Calu3 (cell line): ENCODE measurements around the gene FBXW8. TPM values are rescaled to one million over a fixed set of nuclear protein-coding genes. Genes with fewer than 3 reads are reported as not detected.

Experiments used
- BruUV-seq: library from RNA; stranded (reverse); fragments of 400-500 nt; replicated peaks from 2 replicates; lab custom pipeline; 2021; lab: Mats Ljungman, UMichigan
- CTCF ChIA-PET: fragments of 300-600 bp; sonication (Branson Sonifier 250); formaldehyde crosslinking; loops from one replicate; lab custom pipeline; 2022; ENCODE audit warnings: antibody characterized with exemption; lab: Charles Lee
- DNase-seq: peaks from one replicate; pipeline ENCODE4 v3.0.0; 2022
- H3K27ac Mint-ChIP-seq: one replicate; pipeline ENCODE4 v1.8.0; 2022; ENCODE audit warnings: mixed read lengths; ENCODE audit not compliant: unreplicated experiment
- H3K27me3 Mint-ChIP-seq: one replicate; pipeline ENCODE4 v1.8.0; 2022; ENCODE audit warnings: mixed read lengths; ENCODE audit not compliant: unreplicated experiment
- H3K36me3 Mint-ChIP-seq: one replicate; pipeline ENCODE4 v1.8.0; 2022; ENCODE audit warnings: mild to moderate bottlenecking, moderate library complexity, mixed read lengths; ENCODE audit not compliant: insufficient read depth, unreplicated experiment
- H3K4me1 Mint-ChIP-seq: one replicate; pipeline ENCODE4 v1.8.0; 2022; ENCODE audit warnings: mild to moderate bottlenecking, low read depth, mixed read lengths; ENCODE audit not compliant: unreplicated experiment
- H3K4me3 Mint-ChIP-seq: one replicate; pipeline ENCODE4 v1.8.0; 2022; ENCODE audit warnings: mild to moderate bottlenecking, low read depth, moderate library complexity, mixed read lengths; ENCODE audit not compliant: unreplicated experiment
- H3K9me3 Mint-ChIP-seq: one replicate; pipeline ENCODE4 v1.8.0; 2022; ENCODE audit warnings: low read depth, mixed read lengths; ENCODE audit not compliant: unreplicated experiment
- CTCF ChIP-seq: fragments of 200-600 bp; IDR thresholded peaks from one replicate; pipeline ENCODE4 v1.8.0; 2022; ENCODE audit warnings: antibody characterized with exemption; ENCODE audit not compliant: unreplicated experiment
- intact Hi-C: fragments of 100-400 bp; cut with micrococcal nuclease; formaldehyde crosslinking; loops from one replicate; pipeline ENCODE4 v1.10.0; 2022; ENCODE audit not compliant: unreplicated experiment
- total RNA-seq: library from RNA; stranded (reverse); gene quantifications from 2 replicates; pipeline ENCODE4 v1.2.3, GENCODE V29; 2022

The FBXW8 gene
- total RNA-seq, 1 experiment from 2014 or later = 18.2 TPM

GRCh38 chr12:117064596-117064995 lies 153.8 kb downstream of the FBXW8 start:
- BruUV-seq = no TSS peak
- CTCF ChIA-PET = no interaction called here
- DNase-seq = no peak
- Mint-ChIP-seq H3K9me3 (no peaks in the 10 kb centered on the region), H3K4me1 (peaks cover 62% of the 10 kb centered on the region), H3K36me3 (peaks cover 92% of the 10 kb centered on the region), H3K27me3 (no peaks in the 10 kb centered on the region), H3K4me3 (no peak overlapping the region), H3K27ac (peak overlapping the region; percentile 60)
- no peak for TF ChIP-seq CTCF
- intact Hi-C loops = no loop called here

- Mint-ChIP-seq H3K27ac (peak overlapping the region; percentile 72), H3K4me1 (peaks cover 45% of the 10 kb centered on the region), H3K4me3 (no peak overlapping the region), H3K27me3 (no peaks in the 10 kb centered on the region), H3K36me3 (peaks cover 95% of the 10 kb centered on the region), H3K9me3 (no peaks in the 10 kb centered on the region)
- BruUV-seq = no TSS peak
- intact Hi-C loops = no loop called here
- no peak for DNase-seq
- CTCF ChIA-PET = no interaction called here
- no peak for TF ChIP-seq CTCF
Measured at GRCh38 chr12:117067016-117067415, 156.3 kb downstream of the FBXW8 start.

GRCh38 chr12:117067638-117068037 lies 156.9 kb downstream of the FBXW8 start:
- no peak for TF ChIP-seq CTCF

GRCh38 chr12:117068492-117068891 lies 157.7 kb downstream of the FBXW8 start:
- DNase-seq = no peak
- H3K4me1 Mint-ChIP-seq = peaks cover 35% of the 10 kb centered on the region
- H3K4me3 Mint-ChIP-seq = no peak overlapping the region
- H3K27ac Mint-ChIP-seq = peak overlapping the region; percentile 58
- BruUV-seq = no TSS peak
- H3K9me3 Mint-ChIP-seq = no peaks in the 10 kb centered on the region
- H3K36me3 Mint-ChIP-seq = peaks cover 95% of the 10 kb centered on the region
- H3K27me3 Mint-ChIP-seq = no peaks in the 10 kb centered on the region
- CTCF ChIA-PET = no interaction called here
- no peak for TF ChIP-seq CTCF
- intact Hi-C loops = no loop called here

More at GRCh38 chr12:117067638-117068037, 156.9 kb downstream of the FBXW8 start:
- DNase-seq = no peak
- BruUV-seq = no TSS peak
- intact Hi-C loops = no loop called here
- no peak overlapping the region for H3K4me3 Mint-ChIP-seq
- H3K36me3 Mint-ChIP-seq = peaks cover 95% of the 10 kb centered on the region
- no peaks in the 10 kb centered on the region for H3K27me3 Mint-ChIP-seq
- peaks cover 43% of the 10 kb centered on the region for H3K4me1 Mint-ChIP-seq
- peak overlapping the region; percentile 58 for H3K27ac Mint-ChIP-seq
- CTCF ChIA-PET = no interaction called here
- H3K9me3 Mint-ChIP-seq = no peaks in the 10 kb centered on the region
